Liver (tissue), 9 donors: ENCODE data around the gene CEP95. TPM values are rescaled to one million over a fixed set of nuclear protein-coding genes. Genes with fewer than 3 reads are reported as not detected.

Source experiments
- DNase-seq: peaks from one replicate; pipeline ENCODE4 v3.0.0-alpha.2; 2017; ENCODE audit warnings: low spot score
- H3K27ac ChIP-seq, 2 donors: one replicate each; pipeline ENCODE4 v1.7.0; 2013; ENCODE audit warnings: inconsistent platforms in 2 of 2, low read length in 2 of 2, control low read depth in 1 of 2, low read depth in 1 of 2, mild to moderate bottlenecking in 1 of 2
- H3K27me3 ChIP-seq, 4 donors: one replicate each; pipeline versions ENCODE4 v1.6.1 to v1.7.0; 2013; ENCODE audit warnings: low read length in 3 of 4, inconsistent platforms in 1 of 4, mild to moderate bottlenecking in 1 of 4, moderate library complexity in 1 of 4; ENCODE audit not compliant: control insufficient read depth in 4 of 4, insufficient read depth in 4 of 4
- H3K36me3 ChIP-seq, 4 donors: one replicate each; pipeline versions ENCODE4 v1.6.1 to v1.7.0; 2013; ENCODE audit warnings: low read length in 3 of 4, mild to moderate bottlenecking in 3 of 4, low read depth in 1 of 4, moderate library complexity in 1 of 4; ENCODE audit not compliant: control insufficient read depth in 4 of 4, insufficient read depth in 3 of 4
- H3K4me1 ChIP-seq, 4 donors: one replicate each; pipeline versions ENCODE4 v1.6.1 to v1.7.0; 2013; ENCODE audit warnings: low read length in 3 of 4, mild to moderate bottlenecking in 3 of 4, moderate library complexity in 1 of 4; ENCODE audit not compliant: control insufficient read depth in 4 of 4, insufficient read depth in 4 of 4
- H3K4me3 ChIP-seq, 3 donors: one replicate each; pipeline versions ENCODE4 v1.6.1 to v1.7.0; 2013; ENCODE audit warnings: low read length in 3 of 3, control low read depth in 1 of 3, low read depth in 1 of 3, mild to moderate bottlenecking in 1 of 3
- H3K9ac ChIP-seq, 2 donors: one replicate each; pipeline ENCODE4 v1.7.0; 2013; ENCODE audit warnings: low read length in 2 of 2, mild to moderate bottlenecking in 2 of 2, moderate library complexity in 2 of 2, control low read depth in 1 of 2, low read depth in 1 of 2
- H3K9me3 ChIP-seq, 4 donors: one replicate each; pipeline versions ENCODE4 v1.6.1 to v1.7.0; 2013; ENCODE audit warnings: low read length in 3 of 4; ENCODE audit not compliant: control insufficient read depth in 4 of 4
- ATF3 ChIP-seq: IDR thresholded peaks from 2 replicates; pipeline ENCODE4 v1.6.1; 2016; ENCODE audit warnings: antibody characterized with exemption
- CTCF ChIP-seq: fragments of 150-350 bp; IDR thresholded peaks from 2 replicates; pipeline ENCODE4 v1.5.1; 2017; ENCODE audit warnings: improper control_type of control experiment, low read depth, low read length; ENCODE audit not compliant: missing input control
- EGR1 ChIP-seq, 2 donors: IDR thresholded peaks; 2 replicates each; pipeline ENCODE4 v1.6.1; 2016 to 2018; ENCODE audit warnings: antibody characterized with exemption in 2 of 2, low read depth in 2 of 2
- FOXA1 ChIP-seq: IDR thresholded peaks from 2 replicates; pipeline ENCODE4 v1.6.1; 2016; ENCODE audit warnings: antibody characterized with exemption
- FOXA2 ChIP-seq: IDR thresholded peaks from 2 replicates; pipeline ENCODE4 v1.6.1; 2016; ENCODE audit warnings: antibody characterized with exemption
- GABPA ChIP-seq, 2 donors: IDR thresholded peaks in 1 of 2; conservative IDR thresholded peaks in 1 of 2; 2 replicates each; pipeline ENCODE4 v1.6.1; 2016; ENCODE audit warnings: antibody characterized with exemption in 2 of 2, mild to moderate bottlenecking in 1 of 2, moderate library complexity in 1 of 2
- HNF4A ChIP-seq, 2 donors: conservative IDR thresholded peaks; 2 replicates each; pipeline ENCODE4 v1.6.1; 2016; ENCODE audit warnings: antibody characterized with exemption in 2 of 2, mild to moderate bottlenecking in 2 of 2
- HNF4G ChIP-seq: IDR thresholded peaks from 2 replicates; pipeline ENCODE4 v1.6.1; 2016; ENCODE audit warnings: antibody characterized with exemption
- JUND ChIP-seq, 2 donors: IDR thresholded peaks; 2 replicates each; pipeline ENCODE4 v1.6.1; 2016; ENCODE audit warnings: antibody characterized with exemption in 2 of 2
- MAX ChIP-seq: IDR thresholded peaks from 2 replicates; pipeline ENCODE4 v1.6.1; 2016; ENCODE audit warnings: antibody characterized with exemption
- NR2F2 ChIP-seq: IDR thresholded peaks from 2 replicates; pipeline ENCODE4 v1.6.1; 2016; ENCODE audit warnings: antibody characterized with exemption
- RAD21 ChIP-seq, 2 donors: IDR thresholded peaks; 2 replicates each; pipeline ENCODE4 v1.6.1; 2016; ENCODE audit warnings: antibody characterized with exemption in 2 of 2, mild to moderate bottlenecking in 2 of 2
- REST ChIP-seq: IDR thresholded peaks from 2 replicates; pipeline ENCODE4 v1.6.1; 2016; ENCODE audit warnings: antibody characterized with exemption, mild to moderate bottlenecking
- RXRA ChIP-seq, 2 donors: IDR thresholded peaks; 2 replicates each; pipeline ENCODE4 v1.6.1; 2017 to 2018; ENCODE audit warnings: antibody characterized with exemption in 2 of 2, mild to moderate bottlenecking in 1 of 2
- SP1 ChIP-seq: IDR thresholded peaks from 2 replicates; pipeline ENCODE4 v1.6.1; 2018; ENCODE audit warnings: antibody characterized with exemption, mild to moderate bottlenecking
- TAF1 ChIP-seq: conservative IDR thresholded peaks from 2 replicates; pipeline ENCODE4 v1.6.1; 2016; ENCODE audit warnings: antibody characterized with exemption, mild to moderate bottlenecking
- YY1 ChIP-seq: IDR thresholded peaks from 2 replicates; pipeline ENCODE4 v1.6.1; 2016; ENCODE audit warnings: antibody characterized with exemption, mild to moderate bottlenecking
- ZBTB33 ChIP-seq: IDR thresholded peaks from 2 replicates; pipeline ENCODE4 v1.6.1; 2016; ENCODE audit warnings: antibody characterized with exemption
- WGBS: extraction: QIAGEN DNeasy Blood & Tissue Kit; methylation state at CpG from one replicate; pipeline ENCODE4 v1.1.7; 2013; 5-methylcytosine and 5-hydroxymethylcytosine counted together
- polyA plus RNA-seq, 2 donors: library from polyadenylated mRNA; stranded (reverse) in 1 of 2; unstranded in 1 of 2; fragments of 200-250 nt in 1 of 2; fragments of >200 nt in 1 of 2; fragmentation: Nextera tagmentation in 1 of 2; extraction: Ambion mirVana in 1 of 2; gene quantifications; one replicate each; pipeline versions ENCODE4 v1.2.1 to v1.2.3, GENCODE V29; 2013 to 2015
- total RNA-seq, 2 donors: library from RNA; depleted of rRNA; stranded (reverse); fragments of >200 nt; gene quantifications; one replicate each; pipeline ENCODE4 v1.2.3, GENCODE V29; 2014
- donor health status: healthy.
- donor health status: healthy.
- donor health status: healthy.
- donor health status: healthy.
- donor health status: healthy.

The CEP95 gene
- total RNA-seq = 10 to 100 TPM; 13.9 to 23.3 TPM
- 1 to 10 TPM; 5.3 to 8.1 TPM for polyA plus RNA-seq

GRCh38 chr17:64506576-64507412, at the start of gene CEP95:
Gene CEP95, plus strand, starts transcription at chr17:64506977. Its CDS starts 121 bp downstream, at chr17:64507098.
- under 1% methylated on average over 77 of the region's 77 CpGs for WGBS
- Histone ChIP-seq H3K36me3 (peaks cover 7 to 49% (median 30%) of the 10 kb centered on the region in 4 donors), H3K9me3 (no peaks in the 10 kb centered on the region), H3K27ac (peak within 1 kb of the TSS; percentile 98 to 100), H3K27me3 (no peaks in the 10 kb centered on the region), H3K4me3 (peak within 1 kb of the TSS; percentile 64 to 99 (median 99)), H3K4me1 (peaks cover 3 to 38% (median 25%) of the 10 kb centered on the region in 4 donors), H3K9ac (peak within 1 kb of the TSS; percentile 99)
- DNase-seq = peak; percentile 92
- TF ChIP-seq JUND (IDR thresholded peaks at IDR 0.05) (peak; percentile 4 to 14), REST (no peak), RXRA (IDR thresholded peaks at IDR 0.05) (peak; percentile 66 to 78), ZBTB33 (peak; percentile 64), TAF1 (no peak), YY1 (peak; percentile 77), RAD21 (IDR thresholded peaks at IDR 0.05) (no peak), CTCF (no peak), SP1 (peak; percentile 78), EGR1 (IDR thresholded peaks at IDR 0.05; ENCODE audit: low read depth in 2 of 2) (peak in 1 of 2 donors; percentile 66), HNF4G (no peak), ATF3 (no peak), HNF4A (conservative IDR thresholded peaks at IDR 0.05) (peak in 1 of 2 donors; percentile 32), NR2F2 (peak; percentile 63), FOXA2 (no peak), MAX (peak; percentile 87), FOXA1 (peak; percentile 31), GABPA (IDR thresholded peaks at IDR 0.05 in 1 of 2, conservative IDR thresholded peaks at IDR 0.05 in 1 of 2) (peak; percentile 67 to 87)
